ENCODE data around the gene PLCB1.
A peak's percentile ranks its signal among the peaks of the same experiment; 100 is the strongest.
"Not testable (repeated sequence)": the region's sequence is repeated elsewhere in the genome, so short reads cannot be mapped to it uniquely, and the experiment has no call there.

The PLCB1 gene

DNA sequence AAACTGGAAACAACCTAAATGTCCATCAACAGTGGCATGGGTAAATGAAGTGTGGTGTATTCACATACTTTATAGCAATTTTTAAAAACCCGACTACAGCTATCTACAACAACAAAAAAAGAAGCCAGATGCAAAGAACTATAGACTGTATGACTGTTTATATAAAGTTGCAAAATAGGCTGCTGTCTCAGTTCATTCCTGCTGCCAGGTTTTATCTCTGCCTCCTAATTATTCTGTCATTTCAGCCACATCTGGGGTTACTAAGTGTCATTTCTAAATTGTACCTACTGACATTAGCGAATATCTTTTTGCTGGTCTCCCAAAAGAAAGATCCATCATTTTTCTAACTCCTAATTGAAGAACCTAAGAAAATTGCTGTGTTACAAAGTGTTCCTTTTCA, 719.9 kb downstream of the PLCB1 start:
- H2AK5ac ChIP-seq (ENCODE audit: low read length); H3K27me3 ChIP-seq (ENCODE audit: insufficient read depth, low read length); H2BK12ac ChIP-seq (ENCODE audit: low read length); H3K14ac ChIP-seq (ENCODE audit: low read length); H3K27ac ChIP-seq (ENCODE audit: low read depth, low read length); H3K4me1 ChIP-seq (ENCODE audit: control insufficient read depth in 1 of 2, insufficient read depth in 2 of 2, low read length in 2 of 2); H3K23ac ChIP-seq (ENCODE audit: low read length); H3K4ac ChIP-seq (ENCODE audit: low read depth, low read length); H3K79me1 ChIP-seq (ENCODE audit: low read length); H3K4me2 ChIP-seq (ENCODE audit: low read length); H4K91ac ChIP-seq (ENCODE audit: low read depth, low read length); H3K9me3 ChIP-seq (ENCODE audit: insufficient read depth, low read depth, low read length); H2BK5ac ChIP-seq (ENCODE audit: low read depth, low read length, poor library complexity); H2AFZ ChIP-seq (ENCODE audit: insufficient read depth, low read length, poor library complexity); H3K4me3 ChIP-seq (ENCODE audit: low read depth, low read length); DNase-seq; H4K12ac ChIP-seq (ENCODE audit: low read depth, low read length); H3K79me2 ChIP-seq (ENCODE audit: control insufficient read depth, insufficient read depth, low read length, poor library complexity); H2BK120ac ChIP-seq (ENCODE audit: insufficient read depth, low read length, poor library complexity); H3K9ac ChIP-seq (ENCODE audit: low read length); H4K8ac ChIP-seq (ENCODE audit: low read depth, low read length); H3K36me3 ChIP-seq (ENCODE audit: control insufficient read depth in 1 of 2, insufficient read depth in 2 of 2, low read length in 2 of 2); H3K18ac ChIP-seq (ENCODE audit: low read length): not testable (repeated sequence)
- no CpG with 5 or more reads among the region's 2 CpGs for WGBS (ENCODE audit: extremely low coverage, insufficient coverage, insufficient read length)

DNA sequence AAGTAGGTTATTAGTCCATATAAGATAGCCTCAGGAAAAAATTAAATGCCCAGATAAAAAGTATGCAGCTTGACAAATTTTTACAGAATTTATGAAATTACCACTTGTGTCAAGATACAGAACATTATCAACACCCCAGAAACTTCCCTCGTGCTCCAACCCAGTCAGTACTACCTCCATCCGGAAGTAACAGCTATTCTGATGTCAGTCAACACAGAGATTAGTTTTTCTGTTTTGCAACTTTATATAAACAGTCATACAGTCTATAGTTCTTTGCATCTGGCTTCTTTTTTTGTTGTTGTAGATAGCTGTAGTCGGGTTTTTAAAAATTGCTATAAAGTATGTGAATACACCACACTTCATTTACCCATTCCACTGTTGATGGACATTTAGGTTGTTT, 721.1 kb downstream of the PLCB1 start:
- WGBS (ENCODE audit: extremely low coverage, insufficient coverage, insufficient read length) = no CpG with 5 or more reads among the region's 3 CpGs

DNA sequence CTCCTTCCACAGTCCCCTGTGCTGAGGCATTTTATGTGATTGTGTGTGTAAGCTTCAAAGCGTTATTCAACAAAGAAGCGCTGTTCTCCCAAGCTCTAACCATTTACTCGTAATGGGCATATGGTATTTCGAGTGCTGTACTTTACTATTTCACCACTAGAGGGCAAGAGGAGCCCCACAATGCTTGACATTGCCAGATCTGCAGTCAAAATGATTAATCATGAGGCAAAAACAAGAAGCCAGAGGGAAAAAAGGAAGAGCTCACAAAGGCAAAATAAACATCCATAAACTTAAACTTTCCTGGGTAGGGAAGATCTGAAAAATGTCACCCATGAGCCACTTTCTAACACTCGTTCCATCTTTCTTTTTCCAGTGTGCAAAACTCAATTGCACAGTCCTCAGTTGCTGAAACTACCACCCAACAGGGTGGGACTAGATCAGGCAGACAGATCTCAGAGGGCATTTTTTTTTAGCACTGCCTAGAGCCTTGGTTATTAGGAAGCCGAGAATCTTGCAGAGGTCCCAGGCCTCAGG, 721.8 kb downstream of the PLCB1 start:
- Histone ChIP-seq H3K79me2 (ENCODE audit: control insufficient read depth, insufficient read depth, low read length, poor library complexity) (no peaks in the 10 kb centered on the region), H4K12ac (ENCODE audit: low read depth, low read length) (no peak overlapping the region), H2BK12ac (ENCODE audit: low read length) (no peak overlapping the region), H3K4me2 (ENCODE audit: low read length) (no peak overlapping the region), H3K36me3 (ENCODE audit: control insufficient read depth in 1 of 2, insufficient read depth in 2 of 2, low read length in 2 of 2) (no peaks in the 10 kb centered on the region), H3K9me3 (ENCODE audit: insufficient read depth, low read depth, low read length) (peaks cover 3% of the 10 kb centered on the region), H4K91ac (ENCODE audit: low read depth, low read length) (no peak overlapping the region), H3K27ac (ENCODE audit: low read depth, low read length) (no peak overlapping the region), H3K4me1 (ENCODE audit: control insufficient read depth in 1 of 2, insufficient read depth in 2 of 2, low read length in 2 of 2) (no peaks in the 10 kb centered on the region), H2BK120ac (ENCODE audit: insufficient read depth, low read length, poor library complexity) (no peak overlapping the region), H2AK5ac (ENCODE audit: low read length) (no peak overlapping the region), H4K8ac (ENCODE audit: low read depth, low read length) (no peak overlapping the region), H3K18ac (ENCODE audit: low read length) (no peak overlapping the region), H3K4ac (ENCODE audit: low read depth, low read length) (no peak overlapping the region), H3K27me3 (ENCODE audit: insufficient read depth, low read length) (no peaks in the 10 kb centered on the region), H3K4me3 (ENCODE audit: low read depth, low read length) (no peak overlapping the region), H3K9ac (ENCODE audit: low read length) (no peak overlapping the region), H2BK5ac (ENCODE audit: low read depth, low read length, poor library complexity) (no peak overlapping the region), H2AFZ (ENCODE audit: insufficient read depth, low read length, poor library complexity) (no peak overlapping the region), H3K23ac (ENCODE audit: low read length) (no peak overlapping the region), H3K79me1 (ENCODE audit: low read length) (no peaks in the 10 kb centered on the region), H3K14ac (ENCODE audit: low read length) (no peak overlapping the region)
- no CpG with 5 or more reads among the region's 6 CpGs for WGBS (ENCODE audit: extremely low coverage, insufficient coverage, insufficient read length)
- DNase-seq = peak; percentile 17 to 70

More for the DNA sequence above, 721.1 kb downstream of the PLCB1 start:
- H3K9me3 ChIP-seq (ENCODE audit: insufficient read depth, low read depth, low read length); H3K9ac ChIP-seq (ENCODE audit: low read length); H3K79me1 ChIP-seq (ENCODE audit: low read length); H3K14ac ChIP-seq (ENCODE audit: low read length); H3K79me2 ChIP-seq (ENCODE audit: control insufficient read depth, insufficient read depth, low read length, poor library complexity); H2BK12ac ChIP-seq (ENCODE audit: low read length); H4K91ac ChIP-seq (ENCODE audit: low read depth, low read length); H2AFZ ChIP-seq (ENCODE audit: insufficient read depth, low read length, poor library complexity); H2BK120ac ChIP-seq (ENCODE audit: insufficient read depth, low read length, poor library complexity); H4K12ac ChIP-seq (ENCODE audit: low read depth, low read length); DNase-seq; H3K27ac ChIP-seq (ENCODE audit: low read depth, low read length); H3K4me2 ChIP-seq (ENCODE audit: low read length); H2AK5ac ChIP-seq (ENCODE audit: low read length); H3K4me1 ChIP-seq (ENCODE audit: control insufficient read depth in 1 of 2, insufficient read depth in 2 of 2, low read length in 2 of 2); H3K4me3 ChIP-seq (ENCODE audit: low read depth, low read length); H3K4ac ChIP-seq (ENCODE audit: low read depth, low read length); H3K27me3 ChIP-seq (ENCODE audit: insufficient read depth, low read length); H3K36me3 ChIP-seq (ENCODE audit: control insufficient read depth in 1 of 2, insufficient read depth in 2 of 2, low read length in 2 of 2); H2BK5ac ChIP-seq (ENCODE audit: low read depth, low read length, poor library complexity); H3K23ac ChIP-seq (ENCODE audit: low read length); H4K8ac ChIP-seq (ENCODE audit: low read depth, low read length); H3K18ac ChIP-seq (ENCODE audit: low read length): not testable (repeated sequence)

DNA sequence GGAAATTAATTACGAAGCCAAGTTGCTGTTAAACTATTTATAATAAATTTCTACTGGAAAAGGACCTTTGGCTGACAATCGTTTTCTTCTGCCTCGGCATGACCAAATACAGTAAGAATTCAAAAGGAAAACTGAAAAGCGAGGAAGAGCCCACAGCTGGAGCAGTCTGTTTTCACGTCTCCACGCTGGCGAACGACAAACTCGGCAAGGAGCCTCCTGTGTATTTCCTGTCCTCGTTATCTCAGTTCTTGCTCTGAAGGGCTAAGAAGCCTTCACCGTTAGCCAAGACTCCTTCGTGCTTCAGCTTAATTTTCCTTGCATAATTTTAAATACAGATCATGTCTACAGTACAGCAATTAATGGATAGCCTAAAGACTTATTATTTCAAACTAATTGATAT, 722.5 kb downstream of the PLCB1 start:
- H3K27me3 ChIP-seq (ENCODE audit: insufficient read depth, low read length) = no peaks in the 10 kb centered on the region
- DNase-seq = no peak
- peaks cover 3% of the 10 kb centered on the region for H3K9me3 ChIP-seq (ENCODE audit: insufficient read depth, low read depth, low read length)
- no CpG with 5 or more reads among the region's 12 CpGs for WGBS (ENCODE audit: extremely low coverage, insufficient coverage, insufficient read length)
- H4K8ac ChIP-seq (ENCODE audit: low read depth, low read length) = no peak overlapping the region
- no peak overlapping the region for H3K14ac ChIP-seq (ENCODE audit: low read length)
- H3K4me2 ChIP-seq (ENCODE audit: low read length) = no peak overlapping the region
- no peak overlapping the region for H3K4me3 ChIP-seq (ENCODE audit: low read depth, low read length)
- no peaks in the 10 kb centered on the region for H3K79me1 ChIP-seq (ENCODE audit: low read length)
- no peak overlapping the region for H2AFZ ChIP-seq (ENCODE audit: insufficient read depth, low read length, poor library complexity)
- no peaks in the 10 kb centered on the region for H3K36me3 ChIP-seq (ENCODE audit: control insufficient read depth in 1 of 2, insufficient read depth in 2 of 2, low read length in 2 of 2)
- H3K4me1 ChIP-seq (ENCODE audit: control insufficient read depth in 1 of 2, insufficient read depth in 2 of 2, low read length in 2 of 2) = no peaks in the 10 kb centered on the region
- H2BK120ac ChIP-seq (ENCODE audit: insufficient read depth, low read length, poor library complexity) = no peak overlapping the region
- H3K9ac ChIP-seq (ENCODE audit: low read length) = no peak overlapping the region
- no peak overlapping the region for H4K12ac ChIP-seq (ENCODE audit: low read depth, low read length)
- H2AK5ac ChIP-seq (ENCODE audit: low read length) = no peak overlapping the region
- no peak overlapping the region for H3K23ac ChIP-seq (ENCODE audit: low read length)
- H3K79me2 ChIP-seq (ENCODE audit: control insufficient read depth, insufficient read depth, low read length, poor library complexity) = no peaks in the 10 kb centered on the region
- no peak overlapping the region for H2BK12ac ChIP-seq (ENCODE audit: low read length)
- H3K18ac ChIP-seq (ENCODE audit: low read length) = no peak overlapping the region
- H3K4ac ChIP-seq (ENCODE audit: low read depth, low read length) = no peak overlapping the region
- no peak overlapping the region for H3K27ac ChIP-seq (ENCODE audit: low read depth, low read length)
- no peak overlapping the region for H4K91ac ChIP-seq (ENCODE audit: low read depth, low read length)
- H2BK5ac ChIP-seq (ENCODE audit: low read depth, low read length, poor library complexity) = no peak overlapping the region

All from trophoblast cell (in vitro differentiated cells and primary cell).